Hepatocyte (in vitro differentiated cells): ENCODE data around the gene FAF1.

Experiments
- CTCF ChIP-seq: fragments of 200-600 bp; sonication (generic); IDR thresholded peaks from 2 replicates; pipeline ENCODE4 v1.5.1; 2016; ENCODE audit warnings: antibody characterized with exemption, mild to moderate bottlenecking; ENCODE audit not compliant: poor library complexity
- EZH2 ChIP-seq: fragments of 200-600 bp; sonication (generic); IDR thresholded peaks from 2 replicates; pipeline ENCODE4 v1.6.1; 2016; ENCODE audit warnings: antibody characterized with exemption, mild to moderate bottlenecking, borderline replicate concordance

GRCh38 chr1:50787266-50787665 lies 172.8 kb downstream of the FAF1 start:
- TF ChIP-seq CTCF, result no peak
- no peak for TF ChIP-seq EZH2
